GM21737 (cell line): ENCODE measurements around the gene TIMM29.
A peak's percentile ranks its signal among the peaks of the same experiment; 100 is the strongest.
"Not testable (repeated sequence)": the region's sequence is repeated elsewhere in the genome, so short reads cannot be mapped to it uniquely, and the experiment has no call there.

Source experiments
- ATAC-seq: cut with Tn5 transposase; IDR thresholded peaks from one replicate; pipeline ENCODE4 v1.9.1; 2021; ENCODE audit warnings: mild to moderate bottlenecking, moderate library complexity; ENCODE audit not compliant: unreplicated experiment

Gene TIMM29

GRCh38 chr19:10936661-10937084, 8.1 kb downstream of the TIMM29 start:
- ATAC-seq, result no peak

DNA sequence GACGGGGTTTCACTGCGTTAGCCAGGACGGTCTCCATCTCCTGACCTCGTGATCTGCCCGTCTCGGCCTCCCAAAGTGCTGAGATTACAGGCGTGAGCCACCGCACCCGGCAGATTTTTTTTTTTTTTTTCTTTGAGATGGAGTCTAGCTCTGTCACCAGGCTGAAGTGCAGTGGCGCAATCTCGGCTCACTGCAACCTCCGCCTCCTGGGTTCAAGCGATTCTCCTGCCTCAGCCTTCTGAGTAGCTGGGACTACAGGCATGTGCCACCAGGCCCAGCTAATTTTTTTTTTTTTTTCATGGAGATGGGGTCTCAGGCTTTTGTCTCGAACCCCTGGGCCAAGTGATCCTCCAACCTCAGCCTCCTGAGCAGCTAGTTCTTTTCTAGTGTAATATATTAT, 13.0 kb downstream of the TIMM29 start:
- ATAC-seq, result not testable (repeated sequence)

- not testable (repeated sequence) for ATAC-seq
Measured at GRCh38 chr19:10943412-10943811, 14.8 kb downstream of the TIMM29 start.

GRCh38 chr19:10945264-10945663, 16.7 kb downstream of the TIMM29 start:
- ATAC-seq, result no peak

DNA sequence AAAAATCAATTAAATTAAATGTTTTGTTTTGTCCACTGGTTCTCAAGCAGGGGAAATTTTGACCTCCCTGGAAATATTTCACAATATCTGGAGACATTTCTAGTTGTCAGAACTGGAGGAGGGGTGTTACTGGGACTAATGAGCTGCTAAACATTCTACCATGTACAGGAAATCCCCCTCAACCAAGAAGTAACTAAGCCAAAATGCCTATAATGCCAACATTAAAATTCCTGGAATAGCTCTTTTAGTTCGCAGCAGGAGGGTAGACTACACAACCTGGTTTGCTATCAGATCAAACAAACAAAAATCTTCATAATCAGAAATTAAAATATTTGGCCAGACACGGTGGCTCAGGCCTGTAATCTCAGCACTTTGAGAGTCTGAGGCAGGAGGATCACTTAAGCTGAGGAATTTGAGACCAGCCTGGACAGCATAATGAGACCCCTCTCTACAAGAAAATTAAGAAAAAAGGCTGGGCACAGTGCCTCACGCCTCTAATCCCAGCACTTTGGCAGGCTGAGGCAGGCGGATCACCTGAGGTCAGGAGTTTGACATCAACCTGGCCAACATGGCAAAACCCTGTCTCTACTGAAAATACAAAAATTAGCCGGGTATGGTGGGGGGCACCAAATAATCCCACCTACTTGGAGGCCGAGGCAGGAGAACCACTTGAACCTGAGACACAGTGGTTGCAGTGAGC, 18.5 kb downstream of the TIMM29 start:
- no peak for ATAC-seq

GRCh38 chr19:10952809-10953208, 24.2 kb downstream of the TIMM29 start:
- no peak for ATAC-seq

DNA sequence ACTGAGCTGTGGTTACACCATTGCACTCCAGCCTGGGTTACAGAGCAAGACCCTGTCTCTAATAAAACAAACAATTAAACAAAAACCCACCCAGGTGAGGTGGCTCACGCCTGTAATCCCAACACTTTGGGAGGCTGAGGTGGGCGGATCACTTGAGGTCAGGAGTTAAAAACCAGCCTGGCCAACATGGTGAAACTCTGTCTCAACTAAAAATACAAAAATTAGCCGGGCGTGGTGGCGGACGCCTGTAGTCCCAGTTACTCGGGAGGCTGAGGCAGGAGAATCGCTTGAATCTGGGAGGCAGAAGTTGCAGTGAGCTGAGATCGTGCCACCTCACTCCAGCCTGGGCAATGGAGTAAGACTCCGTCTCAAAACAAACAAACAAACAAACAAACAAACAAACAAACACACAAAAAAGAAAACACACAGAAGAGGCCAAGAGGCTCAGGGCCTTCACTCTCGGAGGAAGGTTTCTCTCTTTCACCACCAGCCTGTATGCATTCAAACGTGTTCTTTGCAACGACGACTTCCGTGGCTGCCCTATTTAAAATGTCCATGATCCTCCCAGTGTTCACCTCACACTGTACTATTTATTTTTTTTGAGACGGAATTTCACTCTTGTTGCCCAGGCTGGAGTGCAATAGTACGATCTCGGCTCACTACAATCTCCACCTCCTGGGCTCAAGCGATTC, 30.8 kb downstream of the TIMM29 start:
- ATAC-seq, result not testable (repeated sequence)

- ATAC-seq, result peak; percentile 73
Measured at GRCh38 chr19:10960314-10961072, 31.9 kb downstream of the TIMM29 start, which contains the start of gene SMARCA4. Gene SMARCA4 (plus strand): TSS chr19:10961030. CDS start chr19:10984152, 23,122 bp downstream.

DNA sequence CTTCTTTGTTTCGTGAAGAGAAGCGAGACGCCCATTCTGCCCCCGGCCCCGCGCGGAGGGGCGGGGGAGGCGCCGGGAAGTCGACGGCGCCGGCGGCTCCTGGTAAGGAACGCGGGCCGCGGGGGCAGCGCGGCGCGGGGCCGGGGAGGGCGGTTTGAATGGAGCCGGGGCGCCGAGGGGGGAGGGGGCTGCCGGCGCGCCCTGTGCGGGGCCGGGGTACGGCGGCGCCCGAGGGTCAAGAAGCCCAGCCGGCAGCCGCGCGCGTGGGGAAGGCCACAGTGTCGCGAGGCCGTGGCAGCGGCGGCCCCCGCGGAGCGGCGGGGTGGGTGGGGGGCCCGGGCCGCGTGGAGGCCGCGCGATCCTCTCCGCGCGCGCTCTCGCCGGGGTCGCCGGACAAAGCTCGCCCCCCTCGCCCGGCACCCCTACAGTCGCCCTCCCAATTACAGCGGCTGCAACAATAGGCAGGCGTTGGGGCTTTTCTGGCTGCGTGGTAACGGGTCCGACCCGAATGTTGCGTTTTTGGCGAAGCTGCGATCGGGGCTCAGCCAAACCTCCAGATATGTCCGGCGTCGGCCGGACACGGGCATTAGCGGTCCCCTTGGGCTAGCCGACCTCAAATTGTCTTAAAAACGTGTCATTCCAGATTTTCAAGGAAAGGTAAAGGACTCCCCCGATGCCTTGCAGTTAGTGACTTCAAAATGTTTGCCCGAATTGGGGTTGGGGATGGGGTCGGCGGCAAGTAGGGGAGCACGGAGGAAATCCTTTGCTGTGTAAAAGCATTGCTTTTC, 32.7 kb downstream of the TIMM29 start:
- ATAC-seq, result peak; percentile 31

GRCh38 chr19:10962863-10963262, 34.3 kb downstream of the TIMM29 start:
- no peak for ATAC-seq

GRCh38 chr19:10963865-10964264, 35.3 kb downstream of the TIMM29 start:
- ATAC-seq, result no peak

DNA sequence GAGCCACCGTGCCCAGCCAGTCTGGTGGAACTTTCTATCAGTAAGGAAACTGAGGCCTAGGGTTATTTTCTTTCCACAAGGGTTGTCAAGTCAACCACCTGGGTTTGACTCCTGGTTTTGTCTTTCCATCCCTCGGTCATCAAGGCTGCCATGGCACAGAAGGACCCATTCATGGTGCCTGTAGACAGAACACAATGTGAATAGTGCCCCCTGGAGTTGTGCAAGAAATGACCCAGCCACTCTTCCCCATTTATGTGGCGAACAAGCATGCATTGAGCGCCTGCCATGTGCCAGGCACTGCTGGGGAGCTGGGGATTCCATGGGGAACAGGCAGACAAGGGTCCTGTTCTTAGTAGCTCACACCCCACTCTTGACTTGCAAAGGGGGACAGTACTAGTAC, 36.3 kb downstream of the TIMM29 start:
- no peak for ATAC-seq

DNA sequence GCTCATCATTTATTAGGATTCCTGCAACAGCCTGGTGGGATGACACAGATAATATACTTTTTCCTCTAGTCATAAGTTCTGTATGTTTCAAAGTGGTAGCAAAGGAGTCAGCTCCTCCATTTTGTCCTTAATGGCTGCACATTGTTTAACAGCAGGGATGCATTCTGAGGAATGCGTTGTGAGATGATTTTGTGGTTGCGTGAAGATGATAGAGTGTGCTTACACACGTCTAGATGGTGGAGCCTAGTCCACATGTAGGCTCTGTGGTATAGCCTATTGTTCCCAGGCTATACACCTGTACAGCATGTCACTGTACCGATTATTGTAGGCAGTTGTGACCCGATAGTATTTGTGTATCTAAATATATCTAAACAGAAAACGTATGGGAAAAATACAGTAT, 36.8 kb downstream of the TIMM29 start:
- no peak for ATAC-seq

- ATAC-seq, result no peak
Measured at GRCh38 chr19:10966809-10967208, 38.2 kb downstream of the TIMM29 start.

- ATAC-seq, result peak; percentile 39
Measured at GRCh38 chr19:10968527-10969135, 40.0 kb downstream of the TIMM29 start.

GRCh38 chr19:10971107-10971726, 42.6 kb downstream of the TIMM29 start:
- no peak for ATAC-seq

GRCh38 chr19:10975374-10976130, 46.9 kb downstream of the TIMM29 start:
- ATAC-seq, result no peak

DNA sequence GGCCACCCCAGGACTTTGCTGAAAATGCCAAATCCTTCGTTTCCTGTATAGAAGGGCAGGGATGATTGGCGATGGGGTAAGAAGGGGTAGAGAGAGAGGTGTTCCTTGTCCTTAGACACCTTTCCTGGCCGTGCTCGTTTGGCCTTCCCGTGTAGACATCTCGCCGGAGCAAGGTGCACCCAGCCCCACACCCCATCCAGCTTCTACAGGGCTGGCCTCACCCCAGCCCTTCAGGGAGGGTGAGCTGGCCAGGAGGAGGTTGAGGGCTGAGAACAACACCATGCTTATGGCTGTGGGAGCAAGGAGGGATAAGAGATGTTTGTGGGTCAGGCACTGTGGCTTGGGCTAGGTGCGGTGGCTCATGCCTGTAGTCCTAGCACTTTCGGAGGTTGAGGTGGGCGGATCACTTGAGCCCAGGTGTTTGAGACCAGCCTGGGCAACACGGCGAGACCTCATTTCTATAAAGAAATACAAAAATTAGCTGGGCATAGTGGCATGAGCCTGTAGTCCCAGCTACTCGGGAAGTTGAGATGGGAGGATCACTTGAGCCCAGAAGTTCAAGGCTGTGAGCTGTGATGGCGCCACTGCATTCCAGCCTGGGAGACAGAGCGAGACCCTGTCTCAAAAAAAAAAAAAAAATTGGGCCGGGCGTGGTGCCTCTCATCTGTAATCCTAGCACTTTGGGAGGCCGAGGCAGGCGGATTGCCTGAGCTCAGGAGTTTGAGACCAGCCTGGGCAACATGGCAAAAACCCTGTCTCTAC, 47.7 kb downstream of the TIMM29 start:
- no peak for ATAC-seq

DNA sequence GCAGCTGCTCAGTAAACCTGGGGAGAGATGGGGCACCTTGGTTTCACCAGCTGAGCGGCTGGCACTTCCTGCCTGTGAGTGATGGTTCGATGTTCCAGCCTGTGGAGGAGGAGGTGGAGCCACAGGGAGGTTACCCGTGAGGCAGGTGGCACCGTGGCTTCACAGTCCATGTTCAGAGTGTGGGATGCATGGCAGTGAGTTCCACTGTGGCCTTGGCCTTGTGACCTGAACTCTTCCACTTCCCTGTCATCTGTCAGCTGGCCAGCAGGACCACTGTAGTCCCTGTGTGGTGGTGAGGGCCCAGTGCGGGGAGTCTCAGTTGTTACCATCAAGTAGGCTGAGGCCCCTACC, 49.1 kb downstream of the TIMM29 start:
- no peak for ATAC-seq
